Measurements from ENCODE around the gene HSPA4.
"Not testable (repeated sequence)": the region's sequence is repeated elsewhere in the genome, so short reads cannot be mapped to it uniquely, and the experiment has no call there.

Gene HSPA4

DNA sequence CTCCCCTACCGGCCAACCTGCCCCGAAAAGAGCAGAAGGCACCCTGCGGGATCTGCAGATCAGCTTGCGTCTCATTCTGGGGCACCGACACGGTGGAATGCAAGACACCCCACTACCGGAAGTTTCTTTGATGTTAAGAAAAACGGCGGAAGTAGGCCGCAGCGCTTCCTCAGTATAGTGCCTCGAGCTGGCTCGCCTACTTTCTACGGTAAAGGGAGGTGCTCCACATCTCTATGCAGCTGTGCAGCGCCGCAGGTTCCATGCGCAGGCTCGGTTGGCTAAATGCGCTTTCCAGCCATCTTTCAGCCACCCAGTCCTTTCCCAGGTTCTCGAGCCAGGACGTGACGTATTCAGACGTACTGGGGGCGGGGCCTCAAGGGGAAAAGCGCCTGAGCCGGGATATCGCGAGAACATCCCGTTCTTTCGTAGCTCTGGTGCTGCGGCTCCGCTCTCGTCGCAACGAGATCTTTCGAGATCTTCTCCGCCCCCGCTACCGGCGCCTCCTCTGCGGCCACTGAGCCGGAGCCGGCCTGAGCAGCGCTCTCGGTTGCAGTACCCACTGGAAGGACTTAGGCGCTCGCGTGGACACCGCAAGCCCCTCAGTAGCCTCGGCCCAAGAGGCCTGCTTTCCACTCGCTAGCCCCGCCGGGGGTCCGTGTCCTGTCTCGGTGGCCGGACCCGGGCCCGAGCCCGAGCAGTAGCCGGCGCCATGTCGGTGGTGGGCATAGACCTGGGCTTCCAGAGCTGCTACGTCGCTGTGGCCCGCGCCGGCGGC, at the start of gene HSPA4:
HSPA4 (plus strand) TSS at position 472 of the 775 bp plus-strand sequence; CDS start at position 710, 238 bp downstream.
- peak; percentile 89 for DNase-seq

DNA sequence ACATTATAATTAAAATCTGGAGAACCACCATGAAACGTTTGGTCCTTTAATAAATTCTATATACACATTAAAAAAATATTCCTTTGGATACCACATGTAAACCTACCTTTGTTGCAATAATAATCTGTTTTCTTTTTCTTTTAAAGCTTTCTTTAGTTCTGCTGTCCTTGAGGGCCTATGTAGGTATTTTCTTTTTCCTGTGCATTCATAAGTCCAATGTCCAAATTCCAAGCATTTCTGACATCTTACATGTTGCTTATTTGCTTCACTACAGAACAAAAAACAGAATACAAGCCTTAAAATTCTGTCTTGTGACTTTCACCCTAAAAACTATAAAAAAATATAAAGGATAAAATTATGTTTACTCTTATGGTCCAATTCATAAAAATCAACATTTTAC, 45.2 kb upstream of the HSPA4 start:
- no peak for DNase-seq

DNA sequence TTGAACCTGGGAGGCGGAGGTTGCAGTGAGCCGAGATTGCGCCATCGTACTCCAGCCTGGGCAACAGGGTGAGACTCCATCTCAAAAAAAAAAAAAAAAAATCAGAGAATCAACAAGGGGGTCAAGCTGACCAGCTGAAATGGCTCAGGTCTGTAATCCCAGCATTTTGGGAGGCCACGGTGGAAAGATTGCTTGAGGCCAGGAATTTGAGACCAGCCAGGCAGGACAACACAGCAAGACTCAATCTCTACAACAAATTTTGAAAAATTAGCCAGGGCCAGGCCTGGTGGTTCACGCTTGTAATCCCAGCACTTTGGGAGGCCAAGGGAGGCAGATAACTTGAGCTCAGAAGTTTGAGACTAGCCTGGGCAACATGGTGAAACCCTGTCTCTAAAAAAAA, 43.4 kb upstream of the HSPA4 start:
- not testable (repeated sequence) for DNase-seq

DNA sequence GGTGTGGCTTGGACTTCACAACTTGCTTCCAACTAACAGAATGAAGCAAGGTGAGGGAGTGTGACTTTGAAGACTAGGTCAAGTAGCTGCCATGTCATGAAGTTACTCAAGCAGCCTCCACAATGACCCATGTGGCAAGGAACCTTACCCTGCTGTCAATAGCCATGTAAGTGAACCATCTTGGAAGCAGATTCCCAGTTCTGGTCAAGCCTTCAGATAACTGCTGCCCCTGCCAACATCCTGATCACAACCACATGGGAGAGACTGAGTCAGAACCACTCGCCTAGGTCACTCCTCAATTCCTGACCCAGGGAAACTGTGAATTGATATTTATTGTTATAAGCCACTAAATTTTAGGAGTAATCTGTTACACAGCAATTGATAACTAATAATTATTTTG, 36.3 kb upstream of the HSPA4 start:
- no peak for DNase-seq

DNA sequence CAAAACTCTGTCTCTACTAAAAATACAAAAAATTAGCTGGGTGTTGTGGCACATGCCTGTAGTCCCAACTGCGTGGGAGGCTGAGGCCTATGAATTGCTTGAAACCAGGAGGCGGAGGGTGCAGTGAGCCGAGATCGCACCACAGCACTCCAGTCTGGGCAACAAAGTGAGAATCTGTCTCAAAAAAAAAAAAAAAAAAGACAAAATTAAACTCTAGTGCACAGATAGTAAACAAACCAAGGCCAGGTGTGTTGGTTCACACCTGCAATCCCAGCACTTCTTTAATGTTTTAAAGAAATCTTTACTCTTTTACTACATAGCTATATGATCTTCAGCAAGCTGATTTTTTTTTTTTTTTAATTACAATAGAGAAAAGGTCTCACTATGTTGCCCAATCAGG, 33.8 kb upstream of the HSPA4 start:
- DNase-seq = no peak

DNA sequence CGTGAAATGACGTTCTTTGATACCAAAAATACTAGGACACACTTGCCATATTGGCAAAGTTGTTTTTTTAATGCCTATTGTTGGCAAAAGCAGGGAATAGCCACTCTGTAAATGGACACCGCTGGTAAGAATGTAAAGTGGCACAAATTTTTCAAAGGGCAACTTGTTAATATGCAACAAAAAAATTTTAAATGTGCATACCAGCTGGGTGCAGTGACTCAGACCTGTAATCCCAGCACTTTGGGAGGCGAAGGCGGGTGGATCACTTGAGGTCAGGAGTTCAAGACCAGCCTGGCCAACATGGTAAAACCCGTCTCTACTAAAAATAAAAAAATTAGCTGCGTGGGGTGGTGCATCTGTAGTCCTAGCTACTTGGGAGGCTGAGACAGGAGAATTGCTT, 32.3 kb upstream of the HSPA4 start:
- not testable (repeated sequence) for DNase-seq

DNA sequence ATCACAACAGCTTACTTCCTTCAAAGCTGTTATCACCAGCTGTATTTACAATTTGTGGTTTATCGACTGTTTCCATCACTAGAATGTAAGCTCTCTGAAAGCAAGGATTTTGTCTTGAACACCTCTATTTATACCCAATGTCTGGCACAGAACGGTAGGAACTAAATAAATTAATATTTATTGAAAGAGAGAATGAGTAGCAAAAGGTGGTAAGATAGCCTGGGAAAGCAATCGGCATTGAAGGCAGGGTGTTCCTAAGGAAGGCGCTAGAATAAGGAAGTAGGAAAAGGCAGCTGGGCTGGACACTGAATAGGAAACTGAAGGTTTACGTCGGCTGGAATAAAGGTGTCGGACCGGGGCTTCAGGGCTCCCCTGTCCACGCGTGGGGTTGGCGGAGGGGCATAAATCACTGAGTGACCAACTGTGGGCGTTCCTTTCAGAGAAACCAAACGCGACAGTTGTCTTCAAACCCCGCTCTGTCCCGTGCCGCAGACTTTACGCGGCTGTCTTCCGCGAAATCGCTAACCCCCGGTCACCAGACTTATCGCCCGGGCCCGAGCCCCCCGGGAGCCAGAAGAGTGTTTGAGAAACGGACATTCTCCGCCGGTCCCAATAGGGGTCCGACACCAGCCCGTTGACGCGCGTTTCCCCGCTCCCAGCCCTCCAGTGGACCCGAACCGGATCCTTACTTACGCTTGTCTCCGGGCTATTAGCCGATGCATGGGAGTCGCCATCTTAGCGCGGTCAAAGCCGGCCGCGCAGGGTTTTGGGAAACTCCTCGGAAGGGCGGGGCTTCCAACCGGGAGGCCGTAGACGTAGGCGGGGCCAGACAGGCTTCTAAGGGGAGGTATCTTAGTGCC, 25.8 kb upstream of the HSPA4 start, which contains the start of gene ZCCHC10:
ZCCHC10 (minus strand) TSS at position 746 of the 860 bp plus-strand sequence; CDS start at position 734, 12 bp downstream.
- DNase-seq = peak; percentile 85

DNA sequence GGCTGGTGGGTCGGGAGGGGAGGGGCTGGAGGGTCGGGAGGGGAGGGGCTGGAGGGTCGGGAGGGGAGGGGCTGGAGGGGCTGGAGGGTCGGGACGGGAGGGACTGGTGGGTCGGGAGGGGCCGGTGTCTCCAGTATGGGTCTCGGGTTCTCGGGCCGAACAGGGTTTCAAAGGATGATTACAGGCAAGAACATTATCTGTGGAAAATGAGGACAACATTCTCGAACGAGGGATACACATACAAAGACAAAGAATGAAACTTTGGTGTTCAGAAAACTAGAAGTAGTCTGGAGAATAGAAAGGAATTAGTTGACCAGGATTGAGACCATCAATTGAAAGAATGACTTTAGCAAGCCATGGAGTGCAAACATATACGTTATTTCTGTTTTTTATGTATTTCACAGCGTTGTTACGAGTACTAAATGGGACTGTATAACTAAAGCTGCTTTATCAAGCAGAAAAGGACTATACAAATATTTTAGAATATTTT, 25.1 kb upstream of the HSPA4 start:
- DNase-seq = no peak

DNA sequence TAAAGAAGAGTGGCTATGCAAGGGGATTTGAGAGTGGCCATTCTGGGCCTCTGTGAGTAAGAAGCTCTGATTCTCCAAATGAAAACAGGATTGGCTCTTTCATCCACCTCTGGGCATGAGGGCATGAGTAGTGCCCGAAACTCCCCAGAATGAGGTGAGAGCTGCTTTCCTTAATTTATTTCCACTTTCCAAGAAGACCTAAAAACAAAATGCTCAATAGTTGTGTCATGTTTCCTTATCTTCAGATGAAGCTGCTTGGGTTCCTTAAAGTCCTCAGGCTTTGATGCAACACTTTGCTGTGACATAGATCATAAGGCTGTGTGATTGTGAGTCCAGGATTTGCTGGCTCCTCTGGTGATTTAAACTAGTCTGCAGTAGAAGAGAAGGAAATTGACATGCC, 22.4 kb upstream of the HSPA4 start:
- DNase-seq = no peak

DNA sequence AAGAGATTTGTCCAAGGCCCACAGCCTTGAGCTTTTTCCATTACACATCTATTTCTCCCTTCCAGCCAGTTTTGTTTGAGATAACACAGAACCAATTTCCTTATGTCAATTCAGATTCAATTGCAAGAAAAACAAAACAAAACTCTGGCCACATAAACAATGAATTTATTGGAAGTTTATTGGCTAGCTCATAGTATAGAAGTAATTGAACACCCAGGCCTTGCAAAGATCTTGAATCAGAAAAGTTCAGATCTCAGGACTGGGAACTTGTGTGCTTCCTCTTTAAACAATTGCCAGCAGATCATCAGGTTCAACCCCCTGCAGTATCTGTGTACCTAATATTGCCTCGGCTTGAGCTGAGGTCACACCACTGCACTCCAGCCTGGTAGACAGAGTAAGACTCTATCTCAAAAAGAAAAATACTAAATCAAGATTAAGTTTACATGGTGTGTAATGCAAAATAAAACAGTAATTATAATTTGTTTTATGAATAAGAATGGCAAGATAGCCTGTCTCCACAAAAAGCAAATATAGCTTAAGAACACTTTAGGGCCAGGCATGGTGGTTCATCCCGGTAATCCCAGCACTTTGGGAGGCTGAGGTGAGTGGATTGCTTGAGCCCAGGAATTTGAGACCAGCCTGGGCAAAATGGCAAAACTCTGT, 21.3 kb upstream of the HSPA4 start:
- DNase-seq = no peak

DNA sequence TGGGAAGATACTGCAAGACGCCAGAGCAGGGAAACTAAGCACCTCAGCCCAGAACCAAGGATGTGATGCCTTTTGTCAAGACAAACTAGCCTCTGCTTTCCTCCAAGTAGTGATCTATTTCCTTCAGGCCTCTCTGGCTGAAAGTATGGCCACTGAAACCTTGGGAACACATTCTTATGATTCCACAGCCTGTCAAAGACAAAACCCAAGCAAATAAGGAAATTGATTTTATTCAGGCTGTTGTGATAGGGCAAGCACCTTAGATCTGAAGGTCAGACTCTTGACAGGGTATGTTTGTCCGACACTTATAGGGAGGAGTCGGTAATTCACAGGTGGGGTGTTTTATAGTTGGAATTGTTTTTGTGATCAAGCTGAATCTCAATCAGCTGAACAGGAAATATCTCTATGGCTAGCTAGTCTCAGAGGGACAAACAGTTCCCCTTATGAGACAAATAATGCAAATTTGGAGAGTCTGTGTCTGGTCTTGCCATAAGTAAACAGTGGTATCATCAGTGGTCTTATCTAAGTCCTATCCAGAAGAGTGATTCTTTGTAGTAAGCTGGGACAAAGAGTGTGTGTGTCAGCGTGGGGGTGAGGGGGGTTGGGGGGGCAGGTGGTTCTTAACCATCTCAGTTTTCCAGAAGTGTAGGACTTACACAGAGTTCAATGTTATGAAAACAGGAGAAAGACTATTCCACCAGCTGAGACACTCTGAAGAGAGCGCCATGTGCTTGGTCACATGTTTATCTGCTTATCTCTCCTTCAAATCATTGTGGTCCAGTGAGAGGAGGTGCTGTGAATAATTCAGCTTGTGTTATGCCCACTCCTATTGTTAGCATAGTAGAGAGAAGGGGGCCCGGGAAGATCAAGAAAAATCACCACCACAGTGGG, 18.7 kb upstream of the HSPA4 start:
- DNase-seq = no peak

DNA sequence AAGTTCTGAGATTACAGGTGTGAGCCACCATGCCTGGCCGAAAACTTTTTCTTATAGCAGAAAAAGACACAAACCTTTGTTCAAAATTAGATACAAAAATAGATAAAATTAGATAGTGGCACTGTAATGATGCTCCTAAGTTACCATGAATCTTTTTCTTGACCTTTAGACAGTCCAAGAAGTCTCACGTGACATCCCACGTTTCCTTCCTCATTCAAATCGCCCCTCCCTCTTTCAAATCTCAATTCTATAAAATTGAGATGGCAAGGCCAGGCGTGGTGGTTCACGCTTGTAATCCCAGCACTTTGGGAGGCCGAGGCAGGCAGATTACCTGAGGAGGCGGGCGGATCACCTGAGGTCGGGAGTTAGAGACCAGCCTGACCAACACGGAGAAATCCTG, 17.7 kb upstream of the HSPA4 start:
- no peak for DNase-seq

DNA sequence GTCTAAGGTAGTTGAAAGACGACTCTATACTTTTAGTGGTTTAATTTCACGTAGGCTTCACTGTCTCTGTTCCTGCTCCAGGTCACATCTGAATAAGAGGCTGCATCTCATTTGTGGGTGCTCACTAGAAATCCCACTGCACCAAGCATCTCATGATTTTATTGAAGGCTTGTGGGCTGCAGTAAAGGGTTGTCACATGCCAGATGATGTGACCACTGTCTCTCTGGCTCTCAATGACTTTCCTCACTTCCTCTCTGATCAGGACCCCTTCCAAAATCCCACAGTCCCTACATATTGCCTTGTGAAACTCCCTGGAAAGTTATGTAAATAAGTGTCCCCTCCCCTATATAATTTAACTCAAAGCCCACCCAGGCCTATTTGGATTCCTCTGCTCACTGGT, 16.6 kb upstream of the HSPA4 start:
- DNase-seq = no peak

DNA sequence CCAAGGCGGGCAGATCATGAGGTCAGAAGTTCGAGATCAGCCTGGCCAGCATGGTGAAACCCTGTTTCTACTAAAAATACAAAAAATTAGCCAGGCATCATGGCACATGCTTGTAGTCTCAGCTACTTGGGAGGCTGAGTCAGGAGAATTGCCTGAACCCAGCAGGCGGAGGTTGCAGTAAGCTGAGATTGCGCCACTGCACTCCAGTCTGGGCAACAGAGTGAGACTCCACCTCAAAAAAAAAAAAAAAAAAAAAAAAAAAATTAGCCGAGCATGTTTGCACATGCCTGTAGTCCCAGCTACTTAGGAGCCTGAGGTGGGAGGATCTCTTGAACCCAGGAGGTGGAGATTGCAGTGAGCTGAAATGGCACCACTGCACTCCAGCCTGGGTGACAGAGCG, 15.1 kb upstream of the HSPA4 start:
- not testable (repeated sequence) for DNase-seq

DNA sequence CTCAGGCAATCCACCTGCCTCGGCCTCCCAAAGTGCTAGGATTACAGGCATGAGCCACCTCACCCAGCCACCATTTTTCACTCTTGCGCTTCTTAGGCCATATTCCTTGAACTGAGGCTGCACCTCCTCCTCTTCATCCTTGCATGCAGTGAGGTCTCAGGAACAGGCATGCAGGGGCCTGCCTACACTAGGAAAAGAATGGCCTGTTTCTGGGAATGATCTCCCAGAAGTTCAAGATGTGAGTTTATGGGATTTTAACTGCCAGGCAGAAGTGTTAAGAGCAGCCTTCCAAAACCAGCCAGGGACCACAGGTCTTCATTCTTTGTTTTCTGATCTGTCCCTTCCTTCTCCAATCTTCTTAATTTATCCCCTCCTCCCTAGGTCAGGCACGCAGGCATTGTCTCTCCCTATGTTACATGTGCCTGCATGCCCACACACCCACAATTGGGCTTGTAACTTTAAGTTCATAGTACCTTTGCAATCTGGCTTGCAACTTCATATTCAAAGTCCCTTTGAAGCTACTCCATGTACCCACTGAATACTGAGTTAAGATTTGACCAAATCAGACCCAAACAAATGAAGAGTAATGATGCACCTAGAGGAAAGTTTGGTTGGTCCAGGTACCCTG, 10.5 kb upstream of the HSPA4 start:
- DNase-seq = no peak

DNA sequence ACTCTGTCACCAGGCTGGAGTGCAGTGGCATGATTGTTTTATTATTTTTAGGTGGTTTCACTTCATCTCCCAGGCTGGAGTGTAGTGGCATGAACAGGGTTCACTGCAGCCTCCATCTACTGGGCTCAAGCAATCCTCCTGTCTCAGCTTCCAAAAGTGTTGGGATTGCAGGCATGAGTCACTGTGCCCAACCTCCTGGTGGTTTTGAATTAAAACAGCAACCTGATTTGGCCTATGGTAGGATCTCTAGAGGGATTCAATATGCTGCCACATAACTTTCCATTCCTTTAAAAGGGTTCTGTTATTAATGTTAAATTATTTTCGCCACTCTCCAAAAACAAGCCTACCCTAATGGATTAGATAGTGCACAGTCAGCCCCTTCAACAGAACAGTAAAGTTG, 9.9 kb upstream of the HSPA4 start:
- no peak for DNase-seq

DNA sequence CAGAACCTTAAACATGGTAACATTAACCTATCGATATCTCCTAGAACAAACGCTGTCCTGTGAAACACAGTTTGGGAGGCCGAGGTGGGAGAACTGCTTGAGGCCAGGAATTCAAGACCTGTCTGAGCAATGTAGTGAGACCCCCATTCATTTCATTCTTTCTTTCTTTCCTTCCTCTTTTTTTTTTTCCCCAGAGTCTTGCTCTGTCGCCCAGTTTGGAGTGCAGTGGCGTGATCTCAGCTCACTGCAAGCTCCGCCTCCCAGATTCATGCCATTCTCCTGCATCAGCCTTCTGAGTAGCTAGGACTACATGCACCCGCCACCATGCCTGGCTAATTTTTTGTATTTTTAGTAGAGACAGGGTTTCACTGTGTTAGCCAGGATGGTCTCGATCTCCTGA, 5.3 kb upstream of the HSPA4 start:
- not testable (repeated sequence) for DNase-seq

DNA sequence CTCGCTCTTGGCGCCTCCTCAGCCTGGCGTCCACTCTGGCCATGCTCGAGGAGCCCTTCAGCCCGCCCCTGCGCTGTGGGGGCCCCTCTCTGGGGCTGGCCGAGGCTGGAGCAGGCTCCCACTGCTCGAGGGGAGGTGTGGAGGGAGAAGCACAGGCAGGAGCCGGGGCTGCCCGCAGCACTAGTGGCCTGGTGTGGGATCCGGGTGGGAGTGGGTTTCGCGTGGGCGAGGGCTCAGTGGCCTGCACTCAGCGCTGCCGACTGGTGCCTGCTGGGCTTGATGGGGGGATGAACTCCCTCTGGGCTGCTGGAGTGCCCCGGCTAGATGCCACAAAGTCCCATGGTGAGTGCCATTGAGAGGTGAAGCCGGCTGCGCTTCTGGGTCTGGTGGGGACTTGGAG, 4.4 kb upstream of the HSPA4 start:
- DNase-seq = no peak

DNA sequence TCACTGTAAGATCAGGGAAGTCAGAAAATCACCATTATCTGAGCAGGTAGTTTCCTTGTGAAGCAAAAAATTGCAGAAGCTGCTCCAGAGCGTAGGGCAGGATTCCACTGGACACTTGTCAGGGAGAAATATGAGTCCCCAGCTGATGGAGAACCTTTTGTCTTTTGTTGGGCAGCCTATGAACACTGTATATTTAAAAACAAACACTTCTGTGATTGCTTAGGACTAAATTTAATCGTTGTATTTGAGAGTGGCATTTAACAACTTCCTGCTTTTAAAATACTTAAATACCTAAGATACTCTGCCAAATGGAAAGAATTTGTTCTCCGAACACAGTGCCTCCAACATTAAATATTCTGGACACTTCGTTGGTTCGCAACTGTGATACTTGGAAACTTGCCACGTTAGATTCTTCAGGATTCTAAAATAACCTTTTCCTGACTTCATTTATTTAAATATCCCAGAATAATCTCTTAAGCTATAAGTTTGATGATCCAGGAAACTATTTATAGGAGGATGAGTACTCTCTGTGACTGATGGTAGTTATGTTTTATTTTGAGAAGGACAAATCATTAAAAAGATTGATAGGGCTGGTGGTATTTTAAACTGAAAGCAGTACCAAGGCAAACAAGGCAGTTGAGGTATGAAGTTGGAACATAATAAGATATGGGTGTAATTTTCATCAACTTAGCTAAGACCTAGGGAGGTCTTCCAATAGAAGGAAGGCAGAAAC, 2.7 kb upstream of the HSPA4 start:
- no peak for DNase-seq

DNA sequence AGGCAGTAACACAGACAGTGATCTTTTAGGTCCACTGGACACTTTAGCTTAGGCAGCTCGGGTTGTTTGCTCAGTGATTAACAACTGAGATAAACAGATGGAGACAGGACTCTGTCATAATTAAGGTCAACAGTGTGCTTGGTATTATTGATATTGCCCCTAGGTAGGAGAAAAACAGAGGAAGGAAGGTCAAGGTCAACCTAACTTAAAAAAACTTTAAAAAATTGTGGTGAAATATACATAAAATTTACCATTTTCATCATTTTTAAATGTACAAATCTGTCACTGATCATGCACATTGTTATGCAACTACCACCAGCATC, 2.1 kb upstream of the HSPA4 start:
- DNase-seq = no peak

DNA sequence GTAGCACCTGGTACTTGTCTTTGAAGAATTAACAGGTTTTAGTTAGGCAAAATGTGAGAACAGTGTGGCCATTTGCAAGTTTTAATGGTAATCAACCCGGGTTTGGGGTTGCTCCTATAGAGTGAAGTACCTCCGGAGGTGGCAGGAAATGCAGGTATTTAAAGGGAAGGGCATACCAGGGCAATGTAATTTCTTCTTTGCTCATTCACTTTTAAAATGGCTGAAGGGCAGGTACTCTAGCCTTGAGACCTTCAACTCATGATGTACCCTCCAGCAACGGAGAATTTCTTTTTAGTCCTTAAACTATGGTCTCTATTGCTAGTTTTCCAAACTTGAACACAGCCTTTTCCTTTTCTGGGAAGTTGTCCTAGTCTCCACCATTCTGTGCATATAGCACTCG, 1.3 kb upstream of the HSPA4 start:
- no peak for DNase-seq

Measured in NCI-H1105 treated with DMSO at 0.1 percent for 48 hours (cell line).